ENCODE data around the gene CEP89.

Gene CEP89

DNA sequence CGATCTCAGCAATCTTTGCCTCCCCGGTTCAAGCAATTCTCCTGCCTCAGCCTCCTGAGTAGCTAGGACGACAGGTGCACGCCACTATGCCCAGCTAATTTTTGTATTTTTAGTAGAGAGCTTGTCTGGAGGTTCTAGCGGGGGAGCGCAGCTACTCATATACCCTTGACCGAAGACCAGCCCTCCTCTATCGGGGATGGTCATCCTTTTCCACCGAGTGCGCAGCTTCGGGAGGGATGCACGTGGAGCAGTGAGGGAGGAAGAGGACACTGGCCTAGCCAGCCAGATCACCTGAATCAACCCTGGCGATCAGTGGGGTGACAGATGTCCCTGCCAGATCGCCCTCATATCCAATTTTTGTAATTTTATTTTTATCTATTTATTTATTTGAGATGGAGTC lies 109.0 kb downstream of the CEP89 start:
- no peaks in the 10 kb centered on the region for H3K36me3 ChIP-seq (replicated peaks; ENCODE audit: insufficient read depth, low read length)
- no peaks in the 10 kb centered on the region for H3K9me2 ChIP-seq (replicated peaks; ENCODE audit: insufficient read depth, low read length)
- no peaks in the 10 kb centered on the region for H4K20me1 ChIP-seq (ENCODE audit: insufficient read depth, low read length)
- no peaks in the 10 kb centered on the region for H3K79me2 ChIP-seq (ENCODE audit: low read length)
- no peaks in the 10 kb centered on the region for H3K4me1 ChIP-seq (ENCODE audit: low read length)
- TF ChIP-seq CTCF (IDR thresholded peaks at IDR 0.05; ENCODE audit: low read length) = no peak
- TF ChIP-seq EZH2phosphoT487 (IDR thresholded peaks at IDR 0.05; ENCODE audit: low read length) = no peak
- no peak for TF ChIP-seq EZH2 (optimal IDR thresholded peaks at IDR 0.05; ENCODE audit: low read depth, low read length)
- DNase-seq = no peak
- no peak overlapping the region for H3K9ac ChIP-seq (ENCODE audit: low read length)
- no peaks in the 10 kb centered on the region for H3K9me3 ChIP-seq (replicated peaks; ENCODE audit: insufficient read depth, low read length)
- H3K27ac ChIP-seq (ENCODE audit: low read length) = no peak overlapping the region
- no peak overlapping the region for H2AFZ ChIP-seq (ENCODE audit: low read length)
- no peak overlapping the region for H3K4me3 ChIP-seq (ENCODE audit: low read length)
- H3F3A ChIP-seq (ENCODE audit: insufficient read depth, low read length) = no peaks in the 10 kb centered on the region
- no peaks in the 10 kb centered on the region; the same call in 1 of the 2 replicates for H3K27me3 ChIP-seq (replicated peaks; ENCODE audit: insufficient read depth, low read length)
- H3K4me2 ChIP-seq (ENCODE audit: low read depth, low read length) = no peak overlapping the region

- Histone ChIP-seq H3K79me2 (ENCODE audit: low read length) (no peaks in the 10 kb centered on the region), H3K36me3 (replicated peaks; ENCODE audit: insufficient read depth, low read length) (no peaks in the 10 kb centered on the region), H3F3A (ENCODE audit: insufficient read depth, low read length) (no peaks in the 10 kb centered on the region), H3K27me3 (replicated peaks; ENCODE audit: insufficient read depth, low read length) (no peaks in the 10 kb centered on the region; the same call in 1 of the 2 replicates), H4K20me1 (ENCODE audit: insufficient read depth, low read length) (no peaks in the 10 kb centered on the region), H3K27ac (ENCODE audit: low read length) (no peak overlapping the region), H2AFZ (ENCODE audit: low read length) (no peak overlapping the region), H3K9me3 (replicated peaks; ENCODE audit: insufficient read depth, low read length) (no peaks in the 10 kb centered on the region), H3K4me3 (ENCODE audit: low read length) (no peak overlapping the region), H3K9ac (ENCODE audit: low read length) (no peak overlapping the region), H3K4me1 (ENCODE audit: low read length) (no peaks in the 10 kb centered on the region), H3K9me2 (replicated peaks; ENCODE audit: insufficient read depth, low read length) (no peaks in the 10 kb centered on the region), H3K4me2 (ENCODE audit: low read depth, low read length) (no peak overlapping the region)
- TF ChIP-seq EZH2 (optimal IDR thresholded peaks at IDR 0.05; ENCODE audit: low read depth, low read length) = no peak
- no peak for TF ChIP-seq CTCF (IDR thresholded peaks at IDR 0.05; ENCODE audit: low read length)
- no peak for TF ChIP-seq EZH2phosphoT487 (IDR thresholded peaks at IDR 0.05; ENCODE audit: low read length)
- no peak for DNase-seq
These were observed 109.6 kb downstream of the CEP89 start for GRCh38 chr19:32862173-32862572.

DNA sequence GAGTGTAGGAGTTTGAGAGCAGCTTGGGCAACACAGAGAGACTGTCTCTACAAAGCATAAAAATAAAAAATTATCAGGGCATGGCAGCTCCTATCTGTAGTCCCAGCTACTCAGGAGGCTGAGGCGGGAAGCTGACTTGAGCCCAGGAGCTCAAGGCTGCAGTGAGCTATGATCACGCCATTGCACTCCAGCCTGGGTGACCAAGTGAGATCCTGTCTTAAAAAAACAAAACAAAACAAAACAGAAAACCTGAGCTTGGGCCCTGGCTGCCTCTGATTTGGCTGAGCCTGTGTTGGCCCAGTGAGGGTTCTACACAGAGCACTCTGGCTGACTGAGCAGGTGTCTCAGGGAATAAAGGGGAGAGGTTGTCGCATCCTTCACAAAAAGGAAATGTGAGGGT lies 110.2 kb downstream of the CEP89 start:
- no peak for DNase-seq
- Histone ChIP-seq H3K4me2 (ENCODE audit: low read depth, low read length) (no peak overlapping the region), H3K27ac (ENCODE audit: low read length) (no peak overlapping the region), H3F3A (ENCODE audit: insufficient read depth, low read length) (no peaks in the 10 kb centered on the region), H3K9ac (ENCODE audit: low read length) (no peak overlapping the region), H3K4me3 (ENCODE audit: low read length) (no peak overlapping the region), H3K27me3 (replicated peaks; ENCODE audit: insufficient read depth, low read length) (no peaks in the 10 kb centered on the region; the same call in 1 of the 2 replicates), H2AFZ (ENCODE audit: low read length) (no peak overlapping the region), H3K4me1 (ENCODE audit: low read length) (no peaks in the 10 kb centered on the region), H3K36me3 (replicated peaks; ENCODE audit: insufficient read depth, low read length) (no peaks in the 10 kb centered on the region), H3K9me3 (replicated peaks; ENCODE audit: insufficient read depth, low read length) (no peaks in the 10 kb centered on the region), H4K20me1 (ENCODE audit: insufficient read depth, low read length) (no peaks in the 10 kb centered on the region), H3K79me2 (ENCODE audit: low read length) (no peaks in the 10 kb centered on the region), H3K9me2 (replicated peaks; ENCODE audit: insufficient read depth, low read length) (no peaks in the 10 kb centered on the region)
- TF ChIP-seq EZH2phosphoT487 (IDR thresholded peaks at IDR 0.05; ENCODE audit: low read length) = no peak
- TF ChIP-seq CTCF (IDR thresholded peaks at IDR 0.05; ENCODE audit: low read length) = no peak
- no peak for TF ChIP-seq EZH2 (optimal IDR thresholded peaks at IDR 0.05; ENCODE audit: low read depth, low read length)
